Cardiac muscle cell (in vitro differentiated cells and primary cell): ENCODE measurements around the gene MRPL9. TPM values are rescaled to one million over a fixed set of nuclear protein-coding genes. Genes with fewer than 3 reads are reported as not detected.

ENCODE experiments used
- DNase-seq, 2 donors: peaks; one replicate each; pipeline versions ENCODE4 v3.0.0 to v3.0.0-alpha.2; 2010 to 2017; ENCODE audit warnings: low read depth in 1 of 2, low spot score in 1 of 2
- H3K27ac ChIP-seq: fragments of 200-600 bp; sonication (generic); 2 replicates; pipeline ENCODE4 v1.5.1; 2016
- H3K27me3 ChIP-seq: fragments of 200-600 bp; sonication (generic); 2 replicates; pipeline ENCODE4 v1.6.0; 2016; ENCODE audit warnings: control low read depth
- H3K36me3 ChIP-seq: fragments of 200-600 bp; sonication (generic); 2 replicates; pipeline ENCODE4 v1.5.1; 2016; ENCODE audit warnings: control low read depth
- H3K4me1 ChIP-seq: fragments of 200-600 bp; sonication (generic); 2 replicates; pipeline ENCODE4 v1.8.1; 2017; ENCODE audit warnings: low read depth, mild to moderate bottlenecking, mixed run types
- H3K4me3 ChIP-seq: fragments of 200-600 bp; sonication (generic); 2 replicates; pipeline ENCODE4 v1.5.1; 2016; ENCODE audit warnings: mild to moderate bottlenecking
- H3K9me3 ChIP-seq: fragments of 200-600 bp; sonication (generic); 2 replicates; pipeline ENCODE4 v1.5.1; 2017; ENCODE audit warnings: low read depth, mild to moderate bottlenecking, control low read depth
- CTCF ChIP-seq: IDR thresholded peaks from 2 replicates; pipeline ENCODE4 v1.5.1; 2012; ENCODE audit warnings: low read depth, mild to moderate bottlenecking, low read length
- polyA plus RNA-seq: library from polyadenylated mRNA; unstranded; fragments of >200 nt; fragmentation: Nextera tagmentation; extraction: Ambion mirVana; gene quantifications from 2 replicates; pipeline ENCODE4 v1.2.1, GENCODE V29; 2016
- total RNA-seq: library from RNA; depleted of rRNA; stranded (reverse); fragments of >200 nt; gene quantifications from 2 replicates; pipeline ENCODE4 v1.2.3, GENCODE V29; 2016

Gene MRPL9
- total and polyA plus RNA-seq, 2 experiments from 2014 or later, result 103 to 107 TPM

GRCh38 chr1:151760597-151761385, 2.5 kb downstream of the MRPL9 start:
- TF ChIP-seq CTCF, result no peak
- peaks cover 5% of the 10 kb centered on the region for H3K4me1 ChIP-seq
- H3K27me3 ChIP-seq, result no peaks in the 10 kb centered on the region
- no peak overlapping the region for H3K4me3 ChIP-seq
- H3K36me3 ChIP-seq, result peaks cover 16% of the 10 kb centered on the region
- DNase-seq, result no peak
- H3K9me3 ChIP-seq, result no peaks in the 10 kb centered on the region
- no peak overlapping the region for H3K27ac ChIP-seq

- no peak for DNase-seq
- no peaks in the 10 kb centered on the region for H3K9me3 ChIP-seq
- no peak overlapping the region for H3K4me3 ChIP-seq
- TF ChIP-seq CTCF, result no peak
- H3K27ac ChIP-seq, result no peak overlapping the region
- H3K27me3 ChIP-seq, result no peaks in the 10 kb centered on the region
- H3K4me1 ChIP-seq, result peaks cover 5% of the 10 kb centered on the region
- peaks cover 16% of the 10 kb centered on the region for H3K36me3 ChIP-seq
These were observed 4.1 kb downstream of the MRPL9 start for GRCh38 chr1:151759241-151759640.

GRCh38 chr1:151756291-151756690, 7.0 kb downstream of the MRPL9 start:
- no peaks in the 10 kb centered on the region for H3K9me3 ChIP-seq
- H3K4me3 ChIP-seq, result no peak overlapping the region
- H3K27me3 ChIP-seq, result no peaks in the 10 kb centered on the region
- peaks cover 8% of the 10 kb centered on the region for H3K36me3 ChIP-seq
- no peak overlapping the region for H3K27ac ChIP-seq
- DNase-seq, result peak in 1 of 2 donors; percentile 14
- H3K4me1 ChIP-seq, result no peaks in the 10 kb centered on the region
- no peak for TF ChIP-seq CTCF

- Histone ChIP-seq H3K4me1 (no peaks in the 10 kb centered on the region), H3K9me3 (no peaks in the 10 kb centered on the region), H3K36me3 (no peaks in the 10 kb centered on the region), H3K4me3 (no peak overlapping the region), H3K27me3 (peaks cover 40% of the 10 kb centered on the region), H3K27ac (no peak overlapping the region)
- DNase-seq, result no peak
- no peak for TF ChIP-seq CTCF
These were observed 21.8 kb downstream of the MRPL9 start for GRCh38 chr1:151741516-151741915.

GRCh38 chr1:151739590-151740355, 23.5 kb downstream of the MRPL9 start:
- no peaks in the 10 kb centered on the region for H3K9me3 ChIP-seq
- H3K27ac ChIP-seq, result no peak overlapping the region
- no peaks in the 10 kb centered on the region for H3K36me3 ChIP-seq
- no peak overlapping the region for H3K4me3 ChIP-seq
- no peak for DNase-seq
- TF ChIP-seq CTCF, result no peak
- no peaks in the 10 kb centered on the region for H3K4me1 ChIP-seq
- peaks cover 30% of the 10 kb centered on the region for H3K27me3 ChIP-seq
